Cardiac fibroblast (primary cell): Measurements from ENCODE around the gene KMT5C.

Source experiments
- DNase-seq, 2 donors: peaks; one replicate each; pipeline versions ENCODE4 v3.0.0 to v3.0.0-alpha.2; 2010; ENCODE audit warnings: low read depth in 2 of 2
- H3K4me3 ChIP-seq, 2 donors: replicated peaks in 1 of 2; 1 replicate in 1 of 2; 2 replicates in 1 of 2; pipeline ENCODE4 v1.5.1; 2011; ENCODE audit warnings: low read depth in 2 of 2, low read length in 2 of 2, mild to moderate bottlenecking in 2 of 2, moderate library complexity in 1 of 2
- CTCF ChIP-seq: IDR thresholded peaks from one replicate; pipeline ENCODE4 v1.5.1; 2011; ENCODE audit warnings: low read depth, mild to moderate bottlenecking, low read length, inconsistent platforms

Gene KMT5C

GRCh38 chr19:55303477-55303876 lies 36.2 kb upstream of the KMT5C start:
- no peak overlapping the region for H3K4me3 ChIP-seq
- no peak for DNase-seq
- no peak for TF ChIP-seq CTCF

GRCh38 chr19:55304279-55304978 lies 35.2 kb upstream of the KMT5C start:
- H3K4me3 ChIP-seq: no peak overlapping the region
- TF ChIP-seq CTCF: no peak
- DNase-seq: peak; percentile 27 to 59

GRCh38 chr19:55304980-55305379 lies 34.7 kb upstream of the KMT5C start:
- DNase-seq: no peak
- H3K4me3 ChIP-seq: no peak overlapping the region
- TF ChIP-seq CTCF: no peak

GRCh38 chr19:55305491-55305890 lies 34.2 kb upstream of the KMT5C start:
- peak; percentile 27 to 41 for DNase-seq
- TF ChIP-seq CTCF: no peak
- no peak overlapping the region for H3K4me3 ChIP-seq

- no peak for TF ChIP-seq CTCF
- no peak overlapping the region for H3K4me3 ChIP-seq
- no peak for DNase-seq
Measured at GRCh38 chr19:55305983-55306562, 33.6 kb upstream of the KMT5C start.

GRCh38 chr19:55306712-55307111 lies 33.0 kb upstream of the KMT5C start:
- H3K4me3 ChIP-seq: no peak overlapping the region
- no peak for DNase-seq
- no peak for TF ChIP-seq CTCF
